ENCODE results near the gene CFAP221. TPM values are rescaled to one million over a fixed set of nuclear protein-coding genes. Genes with fewer than 3 reads are reported as not detected.

CFAP221 gene
- total RNA-seq, 1 experiment from 2014 or later: 0.20 TPM

DNA sequence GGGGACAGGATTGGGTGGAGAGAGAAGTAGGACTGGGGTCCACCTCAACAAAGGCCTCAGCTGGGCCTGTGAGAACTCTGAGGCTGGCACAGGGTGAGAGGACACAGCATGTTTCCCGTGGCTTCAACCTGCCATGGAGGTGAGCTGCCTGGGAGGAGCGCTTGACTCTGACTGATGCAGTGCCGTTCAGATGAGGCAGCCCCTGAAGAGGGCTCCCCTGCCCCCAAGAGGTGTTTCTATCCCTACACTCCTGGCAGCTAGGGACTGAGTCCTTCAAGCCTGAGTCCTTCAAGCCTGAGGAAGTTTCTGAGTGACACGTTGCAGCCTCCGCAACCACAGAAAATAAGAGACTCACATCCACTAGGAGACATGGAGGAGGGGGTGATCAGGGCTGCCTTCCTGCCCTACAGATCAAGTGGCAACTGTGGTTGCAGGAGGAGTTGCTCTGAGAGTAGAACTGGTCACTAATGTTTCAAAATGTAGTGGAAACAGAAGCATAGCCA is 85.1 kb downstream of the CFAP221 start:
- Histone ChIP-seq H3K4me2 (ENCODE audit: insufficient read depth, insufficient read length, low read length) (no peak overlapping the region), H3K27ac (ENCODE audit: insufficient read length, low read depth, low read length) (no peak overlapping the region), H3K56ac (ENCODE audit: insufficient read length, low read depth, low read length) (no peak overlapping the region), H4K91ac (ENCODE audit: insufficient read length, low read depth, low read length) (no peak overlapping the region), H3K4me1 (ENCODE audit: insufficient read depth, low read length) (no peaks in the 10 kb centered on the region), H4K8ac (replicated peaks; ENCODE audit: insufficient read length, low read depth, low read length) (no peak overlapping the region), H2AFZ (ENCODE audit: low read length) (no peak overlapping the region), H3K9me3 (ENCODE audit: control insufficient read depth, low read depth, low read length) (no peaks in the 10 kb centered on the region), H3K18ac (ENCODE audit: insufficient read length, low read depth, low read length) (no peak overlapping the region), H3K23me2 (ENCODE audit: insufficient read length, low read depth, low read length, poor library complexity, severe bottlenecking) (no peaks in the 10 kb centered on the region), H2BK12ac (ENCODE audit: insufficient read length, low read depth, low read length) (no peak overlapping the region), H4K5ac (ENCODE audit: insufficient read length, low read depth, low read length) (no peak overlapping the region), H2BK15ac (ENCODE audit: low read depth, low read length) (no peak overlapping the region), H3K9ac (ENCODE audit: extremely low read depth, insufficient read length, low read length) (no peak overlapping the region), H2BK120ac (ENCODE audit: low read depth, low read length, poor library complexity, severe bottlenecking) (no peak overlapping the region), H3K14ac (ENCODE audit: insufficient read depth, low read length) (no peak overlapping the region), H2AK5ac (ENCODE audit: insufficient read length, low read length) (no peak overlapping the region), H2BK5ac (ENCODE audit: insufficient read length, low read length) (no peak overlapping the region), H3K23ac (ENCODE audit: insufficient read length, low read depth, low read length) (no peak overlapping the region), H3K27me3 (ENCODE audit: insufficient read depth, low read length) (no peaks in the 10 kb centered on the region), H3K79me2 (ENCODE audit: insufficient read depth, low read length) (no peaks in the 10 kb centered on the region), H3K79me1 (ENCODE audit: insufficient read depth, low read depth, low read length, poor library complexity, severe bottlenecking) (no peaks in the 10 kb centered on the region), H3T11ph (ENCODE audit: low read length) (no peak overlapping the region), H3K4ac (ENCODE audit: low read depth, low read length) (no peak overlapping the region), H4K20me1 (ENCODE audit: control insufficient read depth, insufficient read depth, insufficient read length) (no peaks in the 10 kb centered on the region), H2BK20ac (ENCODE audit: low read depth, low read length, poor library complexity, severe bottlenecking) (no peak overlapping the region)
- DNase-seq: no peak
- H3K9me3 Mint-ChIP-seq: peaks cover 5 to 7% of the 10 kb centered on the region in 2 experiments; a peak in 4 of 5 replicates
- no peaks in the 10 kb centered on the region for H3K36me3 Mint-ChIP-seq (ENCODE audit: insufficient read depth in 1 of 3, low read depth in 3 of 3)
- H3K27me3 Mint-ChIP-seq (ENCODE audit: low read depth): peaks cover 3% of the 10 kb centered on the region
- H3K27ac Mint-ChIP-seq: no peak overlapping the region
- H3K4me1 Mint-ChIP-seq: no peaks in the 10 kb centered on the region
- WGBS (ENCODE audit: extremely low coverage, insufficient read length, low lambda C conversion rate): no CpG with 5 or more reads among the region's 5 CpGs
- no peak overlapping the region for H3K4me3 Mint-ChIP-seq
- TF ChIP-seq, protein P1, sequence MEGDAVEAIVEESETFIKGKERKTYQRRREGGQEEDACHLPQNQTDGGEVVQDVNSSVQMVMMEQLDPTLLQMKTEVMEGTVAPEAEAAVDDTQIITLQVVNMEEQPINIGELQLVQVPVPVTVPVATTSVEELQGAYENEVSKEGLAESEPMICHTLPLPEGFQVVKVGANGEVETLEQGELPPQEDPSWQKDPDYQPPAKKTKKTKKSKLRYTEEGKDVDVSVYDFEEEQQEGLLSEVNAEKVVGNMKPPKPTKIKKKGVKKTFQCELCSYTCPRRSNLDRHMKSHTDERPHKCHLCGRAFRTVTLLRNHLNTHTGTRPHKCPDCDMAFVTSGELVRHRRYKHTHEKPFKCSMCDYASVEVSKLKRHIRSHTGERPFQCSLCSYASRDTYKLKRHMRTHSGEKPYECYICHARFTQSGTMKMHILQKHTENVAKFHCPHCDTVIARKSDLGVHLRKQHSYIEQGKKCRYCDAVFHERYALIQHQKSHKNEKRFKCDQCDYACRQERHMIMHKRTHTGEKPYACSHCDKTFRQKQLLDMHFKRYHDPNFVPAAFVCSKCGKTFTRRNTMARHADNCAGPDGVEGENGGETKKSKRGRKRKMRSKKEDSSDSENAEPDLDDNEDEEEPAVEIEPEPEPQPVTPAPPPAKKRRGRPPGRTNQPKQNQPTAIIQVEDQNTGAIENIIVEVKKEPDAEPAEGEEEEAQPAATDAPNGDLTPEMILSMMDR (conservative IDR thresholded peaks at IDR 0.05): no peak

Measured in H9 (cell line).